Pulmonary artery endothelial cell (primary cell): ENCODE measurements around the gene PEMT. TPM values are rescaled to one million over a fixed set of nuclear protein-coding genes. Genes with fewer than 3 reads are reported as not detected.

ENCODE experiments used
- DNase-seq: peaks from one replicate; pipeline ENCODE4 v3.0.0-alpha.2; 2011; ENCODE audit warnings: low read depth, low spot score
- total RNA-seq: library from RNA; depleted of rRNA; stranded (reverse); fragments of >200 nt; gene quantifications from 2 replicates; pipeline ENCODE4 v1.2.3, GENCODE V29; 2014

The PEMT gene
- total RNA-seq, 1 donor from 2014 or later: 29.9 TPM

GRCh38 chr17:17536702-17537101, 54.8 kb downstream of the PEMT start:
- DNase-seq: no peak

DNA sequence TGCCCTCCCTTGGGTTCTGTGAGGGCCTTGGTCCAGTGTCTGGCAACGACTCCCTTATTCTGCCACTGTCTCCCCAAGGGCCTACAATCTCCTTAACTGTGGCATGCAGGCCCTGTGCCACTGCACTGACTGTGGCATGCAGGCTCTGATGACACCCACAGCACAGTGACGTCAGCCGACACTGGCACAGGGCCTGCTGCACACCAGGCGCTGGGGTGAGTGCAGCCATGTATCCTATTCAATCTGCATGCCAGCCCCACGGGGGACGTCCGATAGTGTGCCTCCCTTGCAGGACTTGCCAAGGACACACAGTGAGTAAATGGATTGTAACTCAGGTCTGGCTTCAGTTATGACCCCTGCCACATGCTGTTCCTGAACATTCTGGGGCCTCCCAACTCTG, 55.6 kb downstream of the PEMT start:
- no peak for DNase-seq

GRCh38 chr17:17533901-17534441, 57.5 kb downstream of the PEMT start:
- DNase-seq: no peak

DNA sequence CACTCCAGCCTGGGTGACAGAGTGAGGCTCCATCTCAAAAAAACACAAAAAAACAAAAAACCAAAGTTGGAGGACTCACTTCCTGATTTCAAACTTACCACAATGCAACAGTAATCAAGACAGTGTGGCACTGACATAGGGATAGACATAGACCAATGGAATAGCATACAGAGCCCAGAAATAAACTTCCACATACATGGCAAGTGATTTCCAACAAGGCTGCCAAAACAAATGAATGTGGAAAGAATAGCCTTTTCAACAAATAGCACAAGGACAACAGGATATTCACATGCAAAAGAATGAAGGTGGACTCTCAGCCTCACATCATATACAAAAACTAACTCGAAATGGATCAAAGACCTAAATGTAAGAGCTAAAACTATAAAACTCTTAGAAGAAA, 58.5 kb downstream of the PEMT start:
- no peak for DNase-seq

- no peak for DNase-seq
Observed at GRCh38 chr17:17531156-17531555, 60.4 kb downstream of the PEMT start.

DNA sequence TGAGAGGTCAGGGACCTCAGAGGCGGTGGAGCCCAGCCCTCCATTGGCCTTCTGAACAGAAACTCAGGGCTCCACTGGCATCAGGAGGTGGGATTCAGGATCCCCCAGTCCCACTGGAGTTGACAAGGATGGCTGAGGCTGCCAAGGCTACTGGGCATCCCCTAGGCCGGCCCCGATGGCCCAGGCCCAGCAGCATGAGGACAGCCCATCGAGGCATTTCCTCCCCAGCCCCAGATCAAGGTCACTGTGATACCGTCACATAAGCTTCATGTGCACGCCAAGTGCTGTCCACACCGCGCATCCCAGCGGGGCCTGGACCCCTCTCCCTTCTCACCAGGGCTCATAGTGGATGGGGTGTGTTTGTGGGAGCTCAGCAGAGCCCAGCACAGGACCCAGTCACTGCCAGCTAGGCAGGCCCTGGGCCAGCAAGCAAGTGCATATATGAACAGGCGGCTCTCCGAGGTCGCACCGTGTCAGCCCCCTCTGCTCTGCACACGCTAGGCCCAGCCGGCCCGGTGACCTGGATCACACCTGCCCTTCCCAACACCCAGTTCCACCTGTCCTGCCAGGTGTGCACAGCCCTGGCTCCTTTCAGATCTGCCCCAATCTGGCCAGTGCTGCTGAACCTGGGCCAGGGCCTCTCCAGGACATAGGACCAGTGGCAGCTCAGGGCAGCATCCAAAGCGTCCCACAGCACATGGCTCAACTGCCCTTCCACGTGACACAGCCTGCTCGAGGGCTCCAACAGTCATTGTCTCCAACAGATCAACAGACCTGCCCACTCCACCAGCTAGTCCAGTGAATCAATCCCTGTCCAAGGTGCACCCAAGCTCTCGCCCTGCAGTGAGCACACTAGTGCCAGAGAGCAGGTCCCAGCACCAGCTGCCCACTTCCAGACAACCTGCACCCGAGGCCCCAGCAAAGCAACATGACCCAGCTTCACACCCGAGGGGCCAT, 62.5 kb downstream of the PEMT start:
- no peak for DNase-seq

DNA sequence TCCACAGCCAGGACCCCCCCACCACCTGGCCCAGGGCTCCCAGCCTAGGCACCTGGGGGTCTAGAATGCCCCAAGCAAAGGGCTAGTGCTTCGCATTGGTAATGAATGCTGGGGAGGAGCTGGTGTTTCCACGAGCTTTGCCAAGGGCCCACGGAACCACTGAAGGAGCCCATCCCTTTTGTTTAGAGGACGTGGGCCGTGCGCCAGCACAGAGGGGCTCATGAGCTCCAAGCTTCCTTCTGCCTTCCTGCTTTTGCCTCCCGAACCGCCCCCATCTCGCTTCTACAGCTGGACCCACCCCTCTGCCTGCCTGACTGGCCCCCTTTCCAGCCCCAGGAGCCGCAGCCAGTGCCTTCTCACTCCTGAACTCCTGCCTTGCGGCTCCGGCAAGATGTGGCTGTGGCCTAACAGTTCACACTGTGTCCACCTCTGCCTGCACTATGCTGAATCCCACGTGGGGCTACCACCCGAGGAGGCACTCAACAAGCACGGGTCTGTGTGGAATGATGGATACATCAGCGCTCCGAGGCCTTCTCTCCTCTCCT, 63.5 kb downstream of the PEMT start:
- no peak for DNase-seq

DNA sequence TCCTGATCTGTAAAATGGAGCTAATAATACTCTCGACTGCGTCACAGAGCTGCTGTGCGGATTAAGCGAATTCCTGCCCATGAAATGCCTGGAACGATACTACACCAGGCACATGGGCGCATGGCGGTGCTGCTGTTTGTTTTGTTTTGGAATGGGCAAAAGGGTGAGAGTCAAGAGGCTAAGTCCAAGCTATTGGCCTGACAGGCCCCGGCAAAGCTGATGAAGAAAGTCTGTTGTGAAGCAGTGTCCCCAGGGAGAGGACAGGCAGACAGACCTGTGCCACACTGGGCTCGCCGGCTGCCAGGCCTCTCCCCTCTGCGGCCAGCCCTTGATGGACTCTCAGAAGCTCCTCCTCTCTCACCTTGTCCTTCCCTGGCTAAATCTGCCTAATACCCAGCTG, 64.0 kb downstream of the PEMT start:
- no peak for DNase-seq

DNA sequence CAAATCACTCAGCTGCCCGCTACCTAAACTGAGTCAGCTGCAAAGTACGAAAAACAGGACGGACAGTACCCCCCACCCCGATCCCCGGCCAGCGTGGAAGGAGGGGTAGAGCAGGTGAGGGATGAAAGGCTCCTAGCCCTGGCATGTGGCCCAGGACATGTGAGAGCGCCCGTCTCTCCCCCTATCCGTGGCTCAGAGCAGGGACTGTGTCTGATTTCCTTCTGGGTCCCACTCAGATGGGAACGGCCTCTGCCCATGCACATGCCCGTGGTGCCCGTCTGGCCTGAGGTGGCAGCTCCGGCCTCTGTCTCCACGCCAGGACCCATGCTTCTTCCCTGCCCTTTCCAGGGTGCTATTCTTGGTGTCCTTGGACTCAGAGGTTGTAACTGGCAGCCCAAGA, 65.1 kb downstream of the PEMT start:
- DNase-seq: no peak

- DNase-seq: no peak
Observed at GRCh38 chr17:17525956-17526355, 65.6 kb downstream of the PEMT start.

DNA sequence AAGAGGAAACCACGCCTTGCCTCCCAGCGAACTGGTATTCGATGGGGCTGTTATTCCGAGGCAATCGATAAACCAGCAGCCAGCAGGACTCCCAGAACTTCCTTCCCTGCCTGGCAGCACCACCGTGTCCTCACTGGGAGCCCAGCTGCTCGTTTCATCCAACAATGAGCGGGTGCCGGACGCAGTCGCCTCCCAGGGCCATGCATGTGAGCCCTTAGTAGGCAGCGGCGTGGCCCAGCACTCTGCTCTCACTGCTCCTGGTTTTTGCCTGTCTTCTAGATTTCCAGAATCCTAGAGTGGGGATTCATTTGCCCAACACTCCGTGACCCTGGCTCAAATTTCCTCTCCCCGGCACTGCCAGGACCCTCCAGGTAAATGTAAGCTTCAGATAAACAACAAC, 66.2 kb downstream of the PEMT start:
- DNase-seq: no peak

GRCh38 chr17:17523731-17524490, 67.6 kb downstream of the PEMT start:
- DNase-seq: no peak

DNA sequence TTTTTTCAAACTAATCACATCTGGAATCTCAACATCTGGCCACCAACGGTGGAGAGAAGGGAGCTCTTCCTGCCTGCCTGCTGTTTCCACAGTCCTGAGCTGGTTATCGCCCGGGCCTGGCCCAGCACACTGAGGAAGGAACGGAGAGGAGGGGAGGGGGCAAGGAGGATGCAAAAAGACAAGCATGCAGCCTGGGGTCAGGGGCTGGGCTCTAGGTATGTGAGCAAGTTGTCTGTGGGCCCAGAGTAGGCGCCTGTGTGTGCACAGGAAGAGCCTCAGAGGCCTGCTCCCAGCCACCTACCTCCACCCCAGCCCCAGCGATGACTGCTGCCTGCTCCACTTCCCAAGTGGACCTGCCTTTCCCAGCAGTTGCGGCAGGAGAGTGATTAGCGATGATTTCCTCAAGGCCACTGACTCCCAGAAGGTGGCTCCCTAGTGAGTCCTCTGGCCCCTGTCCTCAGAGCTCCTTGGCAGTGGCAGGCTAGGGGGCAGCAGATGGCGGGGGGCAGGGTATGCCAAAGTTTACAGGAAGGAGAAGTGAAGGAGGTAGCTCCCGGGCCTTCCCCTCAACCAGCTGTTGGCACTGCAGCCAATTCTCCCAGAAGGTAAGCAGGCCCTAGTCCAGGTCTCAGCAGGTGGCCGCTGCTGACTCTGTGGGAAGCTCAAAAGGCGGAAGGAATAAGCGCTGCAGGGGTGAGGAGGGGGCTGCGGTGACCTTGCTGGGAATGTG, 68.3 kb downstream of the PEMT start:
- DNase-seq: no peak

- DNase-seq: no peak
Observed at GRCh38 chr17:17520599-17521232, 70.8 kb downstream of the PEMT start.

- no peak for DNase-seq
Observed at GRCh38 chr17:17519886-17520285, 71.6 kb downstream of the PEMT start.

- DNase-seq: no peak
Observed at GRCh38 chr17:17518951-17519350, 72.6 kb downstream of the PEMT start.

GRCh38 chr17:17518014-17518413, 73.5 kb downstream of the PEMT start:
- DNase-seq: no peak

GRCh38 chr17:17516941-17517720, 74.4 kb downstream of the PEMT start:
- no peak for DNase-seq

DNA sequence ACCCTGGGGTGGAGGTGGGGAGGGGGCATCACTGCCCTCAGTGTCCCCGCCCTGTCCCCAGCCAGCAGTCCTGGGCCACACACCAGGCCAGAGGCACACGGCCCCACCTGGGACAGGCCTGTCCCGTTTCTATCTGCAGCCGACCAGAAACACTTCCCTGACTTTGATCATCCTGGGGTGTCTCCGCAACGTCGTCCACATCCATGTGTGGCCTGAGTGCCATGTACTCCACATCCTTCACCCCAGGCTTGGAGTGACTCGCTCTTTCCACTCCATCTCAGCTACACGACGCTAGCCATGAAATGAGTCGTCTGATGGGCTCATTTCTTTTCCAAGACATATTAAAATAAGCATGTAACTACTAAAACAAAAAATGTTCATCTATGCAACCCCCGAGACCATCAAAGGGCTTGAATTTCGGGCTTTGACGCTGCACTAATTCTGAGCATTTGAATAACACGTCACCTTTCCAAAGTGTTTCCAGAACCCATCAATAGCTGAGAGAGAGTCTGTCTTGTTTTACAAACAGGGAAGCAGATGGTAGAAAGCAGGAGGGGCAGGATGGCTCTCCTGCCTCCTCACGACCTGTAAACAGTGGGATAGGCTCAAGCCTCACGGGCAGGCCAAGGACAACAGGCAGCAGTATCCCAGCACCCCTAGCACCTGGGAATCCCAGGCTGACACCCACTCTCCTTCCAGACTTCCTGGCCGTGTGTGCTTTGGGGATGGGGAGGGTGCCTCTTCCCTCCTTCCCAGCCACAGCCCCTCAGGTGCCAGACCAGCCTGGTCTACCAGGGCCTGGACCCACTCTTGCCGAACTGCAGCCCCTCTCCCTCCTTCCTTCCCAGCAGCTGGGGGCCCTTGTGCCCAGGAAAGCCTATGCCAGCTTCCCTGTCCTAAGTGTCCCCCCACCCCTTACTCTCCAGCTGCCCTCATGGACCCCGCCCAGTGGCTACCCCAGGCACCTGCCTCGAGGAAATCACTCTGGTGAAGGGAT, 75.3 kb downstream of the PEMT start:
- DNase-seq: no peak
